GM18861 (cell line): Measurements from ENCODE around the gene PLOD2.
"Not testable (repeated sequence)": the region's sequence is repeated elsewhere in the genome, so short reads cannot be mapped to it uniquely, and the experiment has no call there.

Source experiments
- ATAC-seq: cut with Tn5 transposase; IDR thresholded peaks from one replicate; pipeline ENCODE4 v1.9.1; 2021; ENCODE audit not compliant: unreplicated experiment

Gene PLOD2

GRCh38 chr3:146142757-146143156 lies 18.2 kb downstream of the PLOD2 start:
- ATAC-seq = no peak

GRCh38 chr3:146139586-146140110 lies 21.3 kb downstream of the PLOD2 start:
- ATAC-seq = no peak

- ATAC-seq = no peak
Measured at GRCh38 chr3:146138902-146139301, 22.1 kb downstream of the PLOD2 start.

- ATAC-seq = no peak
Measured at GRCh38 chr3:146136647-146137046, 24.3 kb downstream of the PLOD2 start.

GRCh38 chr3:146134348-146135117 lies 26.5 kb downstream of the PLOD2 start:
- ATAC-seq = no peak

GRCh38 chr3:146133441-146133840 lies 27.5 kb downstream of the PLOD2 start:
- no peak for ATAC-seq

GRCh38 chr3:146131616-146132410 lies 29.2 kb downstream of the PLOD2 start:
- ATAC-seq = no peak

GRCh38 chr3:146130881-146131371 lies 30.1 kb downstream of the PLOD2 start:
- no peak for ATAC-seq

GRCh38 chr3:146129750-146130149 lies 31.2 kb downstream of the PLOD2 start:
- ATAC-seq = no peak

- no peak for ATAC-seq
Measured at GRCh38 chr3:146128939-146129338, 32.0 kb downstream of the PLOD2 start.

GRCh38 chr3:146128179-146128578 lies 32.8 kb downstream of the PLOD2 start:
- no peak for ATAC-seq

- ATAC-seq = no peak
Measured at GRCh38 chr3:146125951-146126350, 35.0 kb downstream of the PLOD2 start.

GRCh38 chr3:146124126-146124801 lies 36.7 kb downstream of the PLOD2 start:
- no peak for ATAC-seq

- no peak for ATAC-seq
Measured at GRCh38 chr3:146117406-146118285, 43.3 kb downstream of the PLOD2 start.

GRCh38 chr3:146115619-146116018 lies 45.4 kb downstream of the PLOD2 start:
- no peak for ATAC-seq

GRCh38 chr3:146113804-146114203 lies 47.2 kb downstream of the PLOD2 start:
- ATAC-seq = not testable (repeated sequence)

- ATAC-seq = no peak
Measured at GRCh38 chr3:146111337-146111736, 49.6 kb downstream of the PLOD2 start.

GRCh38 chr3:146110161-146110560 lies 50.8 kb downstream of the PLOD2 start:
- ATAC-seq = no peak

GRCh38 chr3:146106986-146107385 lies 54.0 kb downstream of the PLOD2 start:
- no peak for ATAC-seq

GRCh38 chr3:146104068-146104467 lies 56.9 kb downstream of the PLOD2 start:
- ATAC-seq = no peak
